GM19372 (cell line): ENCODE results near the gene SELENOW.
A peak's percentile ranks its signal among the peaks of the same experiment; 100 is the strongest.
"Not testable (repeated sequence)": the region's sequence is repeated elsewhere in the genome, so short reads cannot be mapped to it uniquely, and the experiment has no call there.

Experiments used
- ATAC-seq: cut with Tn5 transposase; IDR thresholded peaks from one replicate; pipeline ENCODE4 v1.9.1; 2021; ENCODE audit warnings: mild to moderate bottlenecking, low read depth, moderate library complexity; ENCODE audit not compliant: unreplicated experiment

The SELENOW gene

GRCh38 chr19:47778049-47778953 is at the start of gene SELENOW:
SELENOW (plus strand) TSS chr19:47778703; CDS start chr19:47778786, 83 bp downstream.
- peak; percentile 80 for ATAC-seq

- ATAC-seq: no peak
Observed at GRCh38 chr19:47729468-47729798, 49.1 kb upstream of the SELENOW start.

GRCh38 chr19:47729799-47730520 is 48.5 kb upstream of the SELENOW start:
- no peak for ATAC-seq

GRCh38 chr19:47730521-47730889 is 48.0 kb upstream of the SELENOW start:
- no peak for ATAC-seq

GRCh38 chr19:47730910-47731309 is 47.6 kb upstream of the SELENOW start:
- no peak for ATAC-seq

- no peak for ATAC-seq
Observed at GRCh38 chr19:47735131-47735530, 43.4 kb upstream of the SELENOW start.

- no peak for ATAC-seq
Observed at GRCh38 chr19:47740866-47741519, 37.5 kb upstream of the SELENOW start.

- ATAC-seq: no peak
Observed at GRCh38 chr19:47741544-47742140, 36.9 kb upstream of the SELENOW start.

- ATAC-seq: no peak
Observed at GRCh38 chr19:47742634-47743033, 35.9 kb upstream of the SELENOW start.

GRCh38 chr19:47745010-47745901 is 33.2 kb upstream of the SELENOW start, which contains the start of gene NOP53:
NOP53 (plus strand) TSS chr19:47745546; CDS start chr19:47745560, 14 bp downstream.
- peak; percentile 68 for ATAC-seq

- not testable (repeated sequence) for ATAC-seq
Observed at GRCh38 chr19:47746129-47746528, 32.4 kb upstream of the SELENOW start.

- no peak for ATAC-seq
Observed at GRCh38 chr19:47749326-47749725, 29.2 kb upstream of the SELENOW start.

- no peak for ATAC-seq
Observed at GRCh38 chr19:47750752-47751151, 27.8 kb upstream of the SELENOW start.

- ATAC-seq: no peak
Observed at GRCh38 chr19:47752440-47753211, 25.9 kb upstream of the SELENOW start.

- no peak for ATAC-seq
Observed at GRCh38 chr19:47754206-47755064, 24.1 kb upstream of the SELENOW start.

- ATAC-seq: no peak
Observed at GRCh38 chr19:47755065-47755761, 23.3 kb upstream of the SELENOW start.
